Ishikawa (cell line): ENCODE results near the gene TRIP13.

Source experiments
- CEBPB ChIP-seq: IDR thresholded peaks from 2 replicates; pipeline ENCODE4 v1.6.1; 2012
- CREB1 ChIP-seq: IDR thresholded peaks from 2 replicates; pipeline ENCODE4 v1.6.1; 2012; ENCODE audit warnings: low read depth
- EGR1 ChIP-seq: IDR thresholded peaks from 2 replicates; pipeline ENCODE4 v1.6.1; 2012
- EP300 ChIP-seq: IDR thresholded peaks from 2 replicates; pipeline ENCODE4 v1.6.1; 2012; ENCODE audit warnings: borderline replicate concordance
- FOXM1 ChIP-seq: IDR thresholded peaks from 2 replicates; pipeline ENCODE4 v1.6.1; 2012; ENCODE audit warnings: low read depth, borderline replicate concordance
- NFIC ChIP-seq: IDR thresholded peaks from 2 replicates; pipeline ENCODE4 v1.6.1; 2012
- RAD21 ChIP-seq: IDR thresholded peaks from 2 replicates; pipeline ENCODE4 v1.6.1; 2012; ENCODE audit warnings: low read depth
- REST ChIP-seq: IDR thresholded peaks from 2 replicates; pipeline ENCODE4 v1.6.1; 2012; ENCODE audit warnings: low read depth, mild to moderate bottlenecking
- TAF1 ChIP-seq: IDR thresholded peaks from 2 replicates; pipeline ENCODE4 v1.6.1; 2012; ENCODE audit warnings: low read depth, mild to moderate bottlenecking
- TCF12 ChIP-seq: IDR thresholded peaks from 2 replicates; pipeline ENCODE4 v1.6.1; 2012; ENCODE audit warnings: low read depth
- TEAD4 ChIP-seq: IDR thresholded peaks from 2 replicates; pipeline ENCODE4 v1.6.1; 2012
- YY1 ChIP-seq: IDR thresholded peaks from 2 replicates; pipeline ENCODE4 v1.6.1; 2012; ENCODE audit warnings: low read depth
- ZBTB7A ChIP-seq: IDR thresholded peaks from 2 replicates; pipeline ENCODE4 v1.6.1; 2012; ENCODE audit warnings: low read depth
- TF ChIP-seq, protein P1 (sequence below): IDR thresholded peaks from 2 replicates; pipeline ENCODE4 v1.6.1; 2012
- TF ChIP-seq, protein P2 (sequence below): IDR thresholded peaks from 2 replicates; pipeline ENCODE4 v1.6.1; 2012

The TRIP13 gene

GRCh38 chr5:872301-872700 is 20.4 kb upstream of the TRIP13 start:
- TF ChIP-seq CEBPB, result no peak
- TF ChIP-seq EGR1, result no peak
- no peak for TF ChIP-seq TEAD4
- TF ChIP-seq, protein P1, sequence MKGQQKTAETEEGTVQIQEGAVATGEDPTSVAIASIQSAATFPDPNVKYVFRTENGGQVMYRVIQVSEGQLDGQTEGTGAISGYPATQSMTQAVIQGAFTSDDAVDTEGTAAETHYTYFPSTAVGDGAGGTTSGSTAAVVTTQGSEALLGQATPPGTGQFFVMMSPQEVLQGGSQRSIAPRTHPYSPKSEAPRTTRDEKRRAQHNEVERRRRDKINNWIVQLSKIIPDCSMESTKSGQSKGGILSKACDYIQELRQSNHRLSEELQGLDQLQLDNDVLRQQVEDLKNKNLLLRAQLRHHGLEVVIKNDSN, result no peak
- no peak for TF ChIP-seq EP300
- no peak for TF ChIP-seq RAD21
- TF ChIP-seq, protein P2, sequence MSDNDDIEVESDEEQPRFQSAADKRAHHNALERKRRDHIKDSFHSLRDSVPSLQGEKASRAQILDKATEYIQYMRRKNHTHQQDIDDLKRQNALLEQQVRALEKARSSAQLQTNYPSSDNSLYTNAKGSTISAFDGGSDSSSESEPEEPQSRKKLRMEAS, result no peak
- no peak for TF ChIP-seq NFIC
- no peak for TF ChIP-seq FOXM1
- TF ChIP-seq TCF12, result no peak
- TF ChIP-seq ZBTB7A, result no peak
- TF ChIP-seq TAF1, result no peak
- TF ChIP-seq YY1, result no peak

GRCh38 chr5:873328-873727 is 19.4 kb upstream of the TRIP13 start:
- no peak for TF ChIP-seq YY1
- TF ChIP-seq TEAD4, result no peak
- TF ChIP-seq CREB1, result no peak
- no peak for TF ChIP-seq TCF12
- TF ChIP-seq EP300, result no peak
- TF ChIP-seq RAD21, result no peak
- TF ChIP-seq, protein P2, result no peak
- no peak for TF ChIP-seq FOXM1
- no peak for TF ChIP-seq TAF1
- TF ChIP-seq, protein P1, result no peak
- TF ChIP-seq NFIC, result no peak
- no peak for TF ChIP-seq CEBPB

GRCh38 chr5:875931-876330 is 16.8 kb upstream of the TRIP13 start:
- TF ChIP-seq ZBTB7A, result no peak
- no peak for TF ChIP-seq REST
- TF ChIP-seq TCF12, result no peak
- no peak for TF ChIP-seq EGR1
- no peak for TF ChIP-seq RAD21
- TF ChIP-seq CREB1, result no peak
- no peak for TF ChIP-seq TAF1
- TF ChIP-seq, protein P2, result no peak
- TF ChIP-seq NFIC, result no peak
- TF ChIP-seq EP300, result no peak
- TF ChIP-seq CEBPB, result no peak
- no peak for TF ChIP-seq TEAD4
- TF ChIP-seq FOXM1, result no peak
- TF ChIP-seq, protein P1, result no peak
- no peak for TF ChIP-seq YY1

GRCh38 chr5:876398-877365 is 16.0 kb upstream of the TRIP13 start:
- no peak for TF ChIP-seq TEAD4
- no peak for TF ChIP-seq FOXM1
- TF ChIP-seq TAF1, result no peak

- TF ChIP-seq, protein P1, result no peak
- no peak for TF ChIP-seq RAD21
- no peak for TF ChIP-seq CREB1
- TF ChIP-seq TEAD4, result no peak
- TF ChIP-seq EGR1, result no peak
- TF ChIP-seq ZBTB7A, result no peak
- TF ChIP-seq TAF1, result no peak
- TF ChIP-seq YY1, result no peak
- TF ChIP-seq REST, result no peak
Measured at GRCh38 chr5:878125-878524, 14.6 kb upstream of the TRIP13 start.
